Panc1 (cell line): ENCODE results near the gene PHLPP1. TPM values are rescaled to one million over a fixed set of nuclear protein-coding genes. Genes with fewer than 3 reads are reported as not detected.

Source experiments
- ATAC-seq: fragments of 200-7000 bp; cut with Tn5 transposase; 2 replicates; pipeline ENCODE4 v1.9.1; 2020; ENCODE audit warnings: mild to moderate bottlenecking, moderate library complexity
- BruUV-seq: library from RNA; stranded (reverse); fragments of 400-500 nt; replicated peaks from 2 replicates; lab custom pipeline; 2021; lab: Mats Ljungman, UMichigan
- CTCF ChIA-PET: fragments of 300-600 bp; sonication (Branson Sonifier 250); formaldehyde crosslinking; loops from one replicate; lab custom pipeline; 2022; ENCODE audit warnings: antibody characterized with exemption; lab: Charles Lee
- POLR2A ChIA-PET: fragments of 300-600 bp; sonication (Branson Sonifier 250); formaldehyde crosslinking; loops from one replicate; lab custom pipeline; 2022; ENCODE audit warnings: antibody characterized with exemption; lab: Charles Lee
- DNase-seq: peaks from one replicate; pipeline ENCODE4 v3.0.0-alpha.2; 2010; ENCODE audit warnings: low read depth, low spot score
- H3K27ac ChIP-seq: 2 replicates; pipeline ENCODE4 v1.5.1; 2011; ENCODE audit warnings: mild to moderate bottlenecking, low read length, inconsistent platforms
- H3K27me3 ChIP-seq: fragments of 200-500 bp; sonication (Bioruptor generic); 2 replicates; pipeline ENCODE4 v1.6.0; 2014; ENCODE audit warnings: low read length, inconsistent platforms; ENCODE audit not compliant: control insufficient read depth, insufficient read depth
- H3K36me3 ChIP-seq: fragments of 200-500 bp; sonication (Bioruptor generic); 2 replicates; pipeline ENCODE4 v1.5.1; 2014; ENCODE audit warnings: inconsistent platforms, mild to moderate bottlenecking, low read length, moderate library complexity; ENCODE audit not compliant: control insufficient read depth, insufficient read depth
- H3K4me1 ChIP-seq: 2 replicates; pipeline ENCODE4 v1.5.1; 2011; ENCODE audit warnings: inconsistent platforms, mild to moderate bottlenecking, low read length, moderate library complexity; ENCODE audit not compliant: control insufficient read depth, insufficient read depth
- H3K4me3 ChIP-seq, 2 experiments: 2 replicates each; pipeline ENCODE4 v1.5.1; 2011 to 2012; ENCODE audit warnings: low read depth in 2 of 2, low read length in 2 of 2, mild to moderate bottlenecking in 2 of 2, inconsistent platforms in 1 of 2, moderate library complexity in 1 of 2
- H3K9me3 ChIP-seq: fragments of 200-500 bp; sonication (Bioruptor generic); 2 replicates; pipeline ENCODE4 v1.5.1; 2014; ENCODE audit warnings: low read depth, mild to moderate bottlenecking, inconsistent platforms, low read length, moderate library complexity; ENCODE audit not compliant: control insufficient read depth, insufficient read depth
- CTCF ChIP-seq: fragments of 450-650 bp; IDR thresholded peaks from 2 replicates; pipeline ENCODE4 v1.5.1; 2017; ENCODE audit warnings: mild to moderate bottlenecking
- POLR2AphosphoS5 ChIP-seq: IDR thresholded peaks from 2 replicates; pipeline ENCODE4 v1.6.1; 2012; ENCODE audit warnings: mild to moderate bottlenecking, low read depth, low read length, moderate library complexity
- REST ChIP-seq, 2 experiments: IDR thresholded peaks; 2 replicates each; pipeline ENCODE4 v1.6.1; 2011 to 2012; ENCODE audit warnings: low read depth in 2 of 2, control low read depth in 1 of 2, low read length in 1 of 2, mild to moderate bottlenecking in 1 of 2, moderate library complexity in 1 of 2; ENCODE audit not compliant: insufficient read depth in 1 of 2
- SIN3A ChIP-seq: IDR thresholded peaks from 2 replicates; pipeline ENCODE4 v1.6.1; 2012; ENCODE audit warnings: low read depth, mild to moderate bottlenecking, low read length, moderate library complexity, borderline replicate concordance; ENCODE audit not compliant: insufficient read depth
- TCF7L2 ChIP-seq: IDR thresholded peaks from 2 replicates; pipeline ENCODE4 v1.6.1; 2011; ENCODE audit warnings: mild to moderate bottlenecking, low read depth, low read length, inconsistent platforms
- in situ Hi-C: cut with HindIII; loops from 2 replicates; pipeline ENCODE4 v1.10.0; 2016; ENCODE audit warnings: low sequenced_read_pairs, low pct_unique_long_range_greater_than_20kb
- intact Hi-C: fragments of 100-400 bp; cut with micrococcal nuclease; formaldehyde crosslinking; loops from one replicate; pipeline ENCODE4 v1.10.0; 2022; ENCODE audit not compliant: unreplicated experiment
- total RNA-seq: library from RNA; stranded (reverse); gene quantifications from one replicate; pipeline ENCODE4 v1.2.1, GENCODE V29; 2021; ENCODE audit not compliant: unreplicated experiment

The PHLPP1 gene
- total RNA-seq, 1 experiment from 2014 or later: 6.3 TPM

- no peak for TF ChIP-seq CTCF
- TF ChIP-seq TCF7L2: no peak
- TF ChIP-seq POLR2AphosphoS5: no peak
- TF ChIP-seq REST (IDR thresholded peaks at IDR 0.05; ENCODE audit: insufficient read depth in 1 of 2, low read depth in 2 of 2, low read length in 1 of 2): no peak
- TF ChIP-seq SIN3A: no peak
- H3K27ac ChIP-seq: no peak overlapping the region
- DNase-seq (no peak), ATAC-seq (no peak)
- BruUV-seq: no TSS peak
- in situ Hi-C loops: no loop called here
- no peaks in the 10 kb centered on the region for H3K9me3 ChIP-seq
- ChIA-PET CTCF (no interaction called here), POLR2A (interaction anchor here (0.6 kb wide), 1 partner anchor 25 kb away, joined by 12 read pairs; no protein-coding TSS in a partner anchor)
- H3K27me3 ChIP-seq: no peaks in the 10 kb centered on the region
- H3K4me1 ChIP-seq: no peaks in the 10 kb centered on the region
- intact Hi-C loops: no loop called here
- H3K36me3 ChIP-seq: no peaks in the 10 kb centered on the region
- H3K4me3 ChIP-seq: no peak overlapping the region
Measured at GRCh38 chr18:62984656-62985315, 269.4 kb downstream of the PHLPP1 start.

GRCh38 chr18:62986490-62986889 lies 271.1 kb downstream of the PHLPP1 start:
- no peak for TF ChIP-seq CTCF
- TF ChIP-seq SIN3A: no peak
- TF ChIP-seq POLR2AphosphoS5: no peak
- TF ChIP-seq REST (IDR thresholded peaks at IDR 0.05; ENCODE audit: insufficient read depth in 1 of 2, low read depth in 2 of 2, low read length in 1 of 2): no peak
- TF ChIP-seq TCF7L2: no peak
- intact Hi-C loops: no loop called here
- CTCF ChIA-PET: no interaction called here
- H3K9me3 ChIP-seq: no peaks in the 10 kb centered on the region
- H3K27ac ChIP-seq: no peak overlapping the region
- no TSS peak for BruUV-seq
- H3K4me3 ChIP-seq: no peak overlapping the region
- H3K4me1 ChIP-seq: no peaks in the 10 kb centered on the region
- in situ Hi-C loops: no loop called here
- ATAC-seq (no peak), DNase-seq (no peak)
- H3K27me3 ChIP-seq: no peaks in the 10 kb centered on the region
- POLR2A ChIA-PET: no interaction called here
- H3K36me3 ChIP-seq: no peaks in the 10 kb centered on the region
